ENCODE results near the gene F2RL2.

Gene F2RL2

GRCh38 chr5:76579166-76579937 lies 43.9 kb downstream of the F2RL2 start:
- no peaks in the 10 kb centered on the region for H4K20me1 ChIP-seq (ENCODE audit: control insufficient read depth, insufficient read depth, low read depth, low read length)
- TF ChIP-seq CTCF (IDR thresholded peaks at IDR 0.05; ENCODE audit: low read depth, low read length, poor library complexity, severe bottlenecking) (no peak), EZH2phosphoT487 (IDR thresholded peaks at IDR 0.05; ENCODE audit: borderline replicate concordance, low read length) (no peak)
- no peaks in the 10 kb centered on the region for H3K9me3 ChIP-seq (ENCODE audit: control insufficient read depth, insufficient read depth, low read length)
- H3K4me2 ChIP-seq (ENCODE audit: low read length): no peak overlapping the region
- H3K79me2 ChIP-seq (ENCODE audit: control insufficient read depth, low read length): no peaks in the 10 kb centered on the region
- H3K4me3 ChIP-seq (ENCODE audit: low read length): no peak overlapping the region
- H3F3A ChIP-seq (ENCODE audit: control insufficient read depth, insufficient read depth): peaks cover 6% of the 10 kb centered on the region; the same call in 1 of the 2 replicates
- no peak overlapping the region for H3K27ac ChIP-seq (ENCODE audit: low read depth, low read length)
- H3K36me3 ChIP-seq (ENCODE audit: control insufficient read depth, low read length): no peaks in the 10 kb centered on the region; the same call in 1 of the 2 replicates
- H3K27me3 ChIP-seq (ENCODE audit: control insufficient read depth, low read length): no peaks in the 10 kb centered on the region
- H3K4me1 ChIP-seq (ENCODE audit: control insufficient read depth, low read length): peaks cover 22% of the 10 kb centered on the region
- no peaks in the 10 kb centered on the region for H3K9me2 ChIP-seq (replicated peaks; ENCODE audit: control insufficient read depth, low read length)

- Histone ChIP-seq H4K20me1 (ENCODE audit: control insufficient read depth, insufficient read depth, low read depth, low read length) (no peaks in the 10 kb centered on the region), H3K9me2 (replicated peaks; ENCODE audit: control insufficient read depth, low read length) (no peaks in the 10 kb centered on the region), H3F3A (ENCODE audit: control insufficient read depth, insufficient read depth) (0 out of 2 replicates have a peak, but pooled peaks cover 2% of the 10 kb centered on the region), H3K9me3 (ENCODE audit: control insufficient read depth, insufficient read depth, low read length) (no peaks in the 10 kb centered on the region), H3K36me3 (ENCODE audit: control insufficient read depth, low read length) (peaks cover under 1% of the 10 kb centered on the region), H3K27ac (ENCODE audit: low read depth, low read length) (no peak overlapping the region), H3K4me3 (ENCODE audit: low read length) (no peak overlapping the region), H3K79me2 (ENCODE audit: control insufficient read depth, low read length) (no peaks in the 10 kb centered on the region), H3K27me3 (ENCODE audit: control insufficient read depth, low read length) (no peaks in the 10 kb centered on the region), H3K4me1 (ENCODE audit: control insufficient read depth, low read length) (peaks cover 16% of the 10 kb centered on the region), H3K4me2 (ENCODE audit: low read length) (no peak overlapping the region)
- TF ChIP-seq EZH2phosphoT487 (IDR thresholded peaks at IDR 0.05; ENCODE audit: borderline replicate concordance, low read length) (no peak), CTCF (IDR thresholded peaks at IDR 0.05; ENCODE audit: low read depth, low read length, poor library complexity, severe bottlenecking) (no peak)
Measured at GRCh38 chr5:76576996-76577395, 46.2 kb downstream of the F2RL2 start.

- H3F3A ChIP-seq (ENCODE audit: control insufficient read depth, insufficient read depth): 0 out of 2 replicates have a peak, but pooled peaks cover 2% of the 10 kb centered on the region
- peaks cover 16% of the 10 kb centered on the region for H3K4me1 ChIP-seq (ENCODE audit: control insufficient read depth, low read length)
- peaks cover 2% of the 10 kb centered on the region; the same call in 1 of the 2 replicates for H3K79me2 ChIP-seq (ENCODE audit: control insufficient read depth, low read length)
- no peak overlapping the region for H3K4me2 ChIP-seq (ENCODE audit: low read length)
- peaks cover 4% of the 10 kb centered on the region for H3K36me3 ChIP-seq (ENCODE audit: control insufficient read depth, low read length)
- no peaks in the 10 kb centered on the region for H3K9me2 ChIP-seq (replicated peaks; ENCODE audit: control insufficient read depth, low read length)
- TF ChIP-seq EZH2phosphoT487 (IDR thresholded peaks at IDR 0.05; ENCODE audit: borderline replicate concordance, low read length) (no peak), CTCF (IDR thresholded peaks at IDR 0.05; ENCODE audit: low read depth, low read length, poor library complexity, severe bottlenecking) (no peak)
- no peak overlapping the region for H3K4me3 ChIP-seq (ENCODE audit: low read length)
- H4K20me1 ChIP-seq (ENCODE audit: control insufficient read depth, insufficient read depth, low read depth, low read length): no peaks in the 10 kb centered on the region
- no peaks in the 10 kb centered on the region for H3K9me3 ChIP-seq (ENCODE audit: control insufficient read depth, insufficient read depth, low read length)
- no peak overlapping the region for H3K27ac ChIP-seq (ENCODE audit: low read depth, low read length)
- no peaks in the 10 kb centered on the region for H3K27me3 ChIP-seq (ENCODE audit: control insufficient read depth, low read length)
Measured at GRCh38 chr5:76576450-76576849, 46.8 kb downstream of the F2RL2 start.
